ENCODE measurements around the gene DTWD1.
"Not testable (repeated sequence)": the region's sequence is repeated elsewhere in the genome, so short reads cannot be mapped to it uniquely, and the experiment has no call there.

The DTWD1 gene

DNA sequence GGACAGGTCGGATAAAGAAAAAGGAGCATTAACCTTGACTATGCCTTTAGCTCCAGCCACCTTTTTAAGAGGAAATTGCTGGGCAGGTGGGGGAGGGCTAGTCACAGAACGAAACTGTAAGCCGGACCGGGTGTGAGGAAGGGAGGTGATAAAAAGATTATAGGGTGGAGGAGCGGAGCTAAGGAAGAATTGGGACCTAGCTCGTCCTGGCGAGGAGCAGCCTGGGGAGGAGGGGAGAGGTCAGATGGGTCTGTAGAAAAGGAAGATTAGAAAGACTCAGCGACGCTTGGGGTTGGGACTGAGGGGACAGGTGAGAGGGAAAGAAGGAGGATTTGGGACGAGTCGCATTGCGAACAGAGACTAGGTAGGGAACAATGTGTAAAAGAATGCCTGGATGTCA, 82.1 kb downstream of the DTWD1 start:
- not testable (repeated sequence) for H3K27ac ChIP-seq, H3K4me3 ChIP-seq

All from skin epidermis (tissue), 12 donors.